ENCODE data around the gene KCNQ5.

Gene KCNQ5

GRCh38 chr6:72631480-72631879 is 9.6 kb downstream of the KCNQ5 start:
- peaks cover 23% of the 10 kb centered on the region; the same call in 1 of the 2 replicates for H4K20me1 ChIP-seq (ENCODE audit: low read depth, low read length)
- no peak overlapping the region for H3K9ac ChIP-seq (ENCODE audit: low read length)
- H3F3A ChIP-seq (ENCODE audit: insufficient read depth), result peaks cover 11% of the 10 kb centered on the region; the same call in 1 of the 2 replicates
- no peaks in the 10 kb centered on the region for H3K9me2 ChIP-seq (replicated peaks; ENCODE audit: insufficient read depth, low read length)
- H3K36me3 ChIP-seq (ENCODE audit: low read length), result peaks cover 8% of the 10 kb centered on the region; the same call in 1 of the 2 replicates
- no peak overlapping the region for H3K4me3 ChIP-seq (ENCODE audit: insufficient read depth, low read length, poor library complexity, severe bottlenecking)
- H3K9me3 ChIP-seq (ENCODE audit: insufficient read depth, low read length), result no peaks in the 10 kb centered on the region
- H2AFZ ChIP-seq (ENCODE audit: low read depth, low read length, severe bottlenecking), result no peak overlapping the region
- no peaks in the 10 kb centered on the region for H3K27me3 ChIP-seq (ENCODE audit: low read length)
- peaks cover 100% of the 10 kb centered on the region for H3K79me2 ChIP-seq (ENCODE audit: insufficient read depth, low read length)
- H3K27ac ChIP-seq (ENCODE audit: low read depth, low read length), result no peak overlapping the region
- no peak overlapping the region for H3K4me2 ChIP-seq (ENCODE audit: low read depth, low read length, poor library complexity, severe bottlenecking)
- TF ChIP-seq, protein P1, sequence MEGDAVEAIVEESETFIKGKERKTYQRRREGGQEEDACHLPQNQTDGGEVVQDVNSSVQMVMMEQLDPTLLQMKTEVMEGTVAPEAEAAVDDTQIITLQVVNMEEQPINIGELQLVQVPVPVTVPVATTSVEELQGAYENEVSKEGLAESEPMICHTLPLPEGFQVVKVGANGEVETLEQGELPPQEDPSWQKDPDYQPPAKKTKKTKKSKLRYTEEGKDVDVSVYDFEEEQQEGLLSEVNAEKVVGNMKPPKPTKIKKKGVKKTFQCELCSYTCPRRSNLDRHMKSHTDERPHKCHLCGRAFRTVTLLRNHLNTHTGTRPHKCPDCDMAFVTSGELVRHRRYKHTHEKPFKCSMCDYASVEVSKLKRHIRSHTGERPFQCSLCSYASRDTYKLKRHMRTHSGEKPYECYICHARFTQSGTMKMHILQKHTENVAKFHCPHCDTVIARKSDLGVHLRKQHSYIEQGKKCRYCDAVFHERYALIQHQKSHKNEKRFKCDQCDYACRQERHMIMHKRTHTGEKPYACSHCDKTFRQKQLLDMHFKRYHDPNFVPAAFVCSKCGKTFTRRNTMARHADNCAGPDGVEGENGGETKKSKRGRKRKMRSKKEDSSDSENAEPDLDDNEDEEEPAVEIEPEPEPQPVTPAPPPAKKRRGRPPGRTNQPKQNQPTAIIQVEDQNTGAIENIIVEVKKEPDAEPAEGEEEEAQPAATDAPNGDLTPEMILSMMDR (IDR thresholded peaks at IDR 0.05; ENCODE audit: insufficient read depth, low read length, poor library complexity, severe bottlenecking), result no peak
- no peak for TF ChIP-seq EZH2phosphoT487 (conservative IDR thresholded peaks at IDR 0.05; ENCODE audit: low read length)

DNA sequence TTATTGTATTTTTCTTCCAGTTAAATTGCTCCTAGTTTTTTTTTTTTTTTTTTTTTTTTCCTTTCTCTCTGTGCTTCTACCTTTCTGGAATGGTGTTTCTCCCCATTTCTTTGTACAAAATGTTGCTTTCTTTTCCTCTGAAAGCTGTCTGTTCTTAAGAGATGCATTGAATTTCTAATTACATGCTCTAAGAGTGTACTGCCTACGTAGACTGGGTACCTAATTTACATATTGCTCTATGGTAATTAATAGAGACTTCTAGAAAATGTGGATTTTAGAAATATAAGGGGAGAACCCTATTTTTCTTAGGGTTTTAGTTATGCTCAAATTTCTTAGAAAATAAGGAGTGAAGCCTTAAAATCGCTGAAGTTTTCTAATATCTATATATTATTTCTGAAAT is 13.8 kb downstream of the KCNQ5 start:
- H3K36me3 ChIP-seq (ENCODE audit: low read length), result peaks cover 3% of the 10 kb centered on the region; the same call in 1 of the 2 replicates
- H3K9me2 ChIP-seq (replicated peaks; ENCODE audit: insufficient read depth, low read length), result no peaks in the 10 kb centered on the region
- no peaks in the 10 kb centered on the region for H3K9me3 ChIP-seq (ENCODE audit: insufficient read depth, low read length)
- H3K4me2 ChIP-seq (ENCODE audit: low read depth, low read length, poor library complexity, severe bottlenecking), result peak overlapping the region; percentile 29
- no peak overlapping the region for H3K9ac ChIP-seq (ENCODE audit: low read length)
- TF ChIP-seq, protein P1 (IDR thresholded peaks at IDR 0.05; ENCODE audit: insufficient read depth, low read length, poor library complexity, severe bottlenecking), result no peak
- no peak for TF ChIP-seq EZH2phosphoT487 (conservative IDR thresholded peaks at IDR 0.05; ENCODE audit: low read length)
- H2AFZ ChIP-seq (ENCODE audit: low read depth, low read length, severe bottlenecking), result no peak overlapping the region
- peaks cover 19% of the 10 kb centered on the region for H4K20me1 ChIP-seq (ENCODE audit: low read depth, low read length)
- no peaks in the 10 kb centered on the region for H3K27me3 ChIP-seq (ENCODE audit: low read length)
- H3K79me2 ChIP-seq (ENCODE audit: insufficient read depth, low read length), result peaks cover 100% of the 10 kb centered on the region
- no peak overlapping the region for H3K4me3 ChIP-seq (ENCODE audit: insufficient read depth, low read length, poor library complexity, severe bottlenecking)
- H3F3A ChIP-seq (ENCODE audit: insufficient read depth), result no peaks in the 10 kb centered on the region; the same call in 1 of the 2 replicates
- no peak overlapping the region for H3K27ac ChIP-seq (ENCODE audit: low read depth, low read length)

- Histone ChIP-seq H3K4me2 (ENCODE audit: low read depth, low read length, poor library complexity, severe bottlenecking) (peak overlapping the region; percentile 29), H3K27ac (ENCODE audit: low read depth, low read length) (no peak overlapping the region), H3K9ac (ENCODE audit: low read length) (no peak overlapping the region), H2AFZ (ENCODE audit: low read depth, low read length, severe bottlenecking) (no peak overlapping the region), H3K79me2 (ENCODE audit: insufficient read depth, low read length) (peaks cover 100% of the 10 kb centered on the region), H3F3A (ENCODE audit: insufficient read depth) (no peaks in the 10 kb centered on the region; the same call in 1 of the 2 replicates), H3K9me2 (replicated peaks; ENCODE audit: insufficient read depth, low read length) (no peaks in the 10 kb centered on the region), H3K27me3 (ENCODE audit: low read length) (no peaks in the 10 kb centered on the region), H4K20me1 (ENCODE audit: low read depth, low read length) (peaks cover 17% of the 10 kb centered on the region), H3K4me3 (ENCODE audit: insufficient read depth, low read length, poor library complexity, severe bottlenecking) (no peak overlapping the region), H3K36me3 (ENCODE audit: low read length) (peaks cover 7% of the 10 kb centered on the region; the same call in 1 of the 2 replicates), H3K9me3 (ENCODE audit: insufficient read depth, low read length) (no peaks in the 10 kb centered on the region)
- TF ChIP-seq, protein P1 (IDR thresholded peaks at IDR 0.05; ENCODE audit: insufficient read depth, low read length, poor library complexity, severe bottlenecking), result no peak
- no peak for TF ChIP-seq EZH2phosphoT487 (conservative IDR thresholded peaks at IDR 0.05; ENCODE audit: low read length)
Measured at GRCh38 chr6:72636215-72636614, 14.4 kb downstream of the KCNQ5 start.

Measured in SU-DHL-6 (cell line).